GM12878 (cell line): ENCODE data around the gene LBH. TPM values are rescaled to one million over a fixed set of nuclear protein-coding genes. Genes with fewer than 3 reads are reported as not detected.

ENCODE experiments used
- ATAC-seq: fragments of 200-7000 bp; cut with Tn5 transposase; 3 replicates; pipeline ENCODE4 v1.9.1; 2020; ENCODE audit warnings: mild to moderate bottlenecking, moderate library complexity
- BruUV-seq: library from RNA; stranded (reverse); fragments of 400-500 nt; replicated peaks from 2 replicates; lab custom pipeline; 2021; lab: Mats Ljungman, UMichigan
- CTCF ChIA-PET: fragments of 300-600 bp; sonication (Branson Sonifier 250); formaldehyde crosslinking; extraction: SDS; loops from one replicate; lab custom pipeline; 2021; ENCODE audit warnings: inconsistent platforms; lab: Yijun Ruan, JAX
- POLR2A ChIA-PET: fragments of 350-600 bp; formaldehyde crosslinking; extraction: SDS; loops from one replicate; lab custom pipeline; 2021; ENCODE audit warnings: inconsistent platforms; lab: Charles Lee
- RAD21 ChIA-PET: fragments of 300-600 bp; sonication (Branson Sonifier 250); formaldehyde crosslinking; loops from one replicate; lab custom pipeline; 2023; ENCODE audit warnings: antibody characterized with exemption; ENCODE audit not compliant: unreplicated experiment; lab: Charles Lee
- SMC1A ChIA-PET: fragments of 300-600 bp; sonication (Branson Sonifier 250); formaldehyde crosslinking; loops from one replicate; lab custom pipeline; 2023; ENCODE audit not compliant: unreplicated experiment, uncharacterized antibody; lab: Charles Lee
- DNase-seq: peaks from one replicate; pipeline ENCODE4 v3.0.0-alpha.2; 2011; ENCODE audit warnings: low read depth, low spot score
- FAIRE-seq: peaks from 3 replicates; lab custom pipeline; 2011; peaks lifted over from hg19 to GRCh38; lab: Jason Lieb, UNC
- H2AFZ ChIP-seq: 2 replicates; pipeline ENCODE4 v1.6.0; 2011; ENCODE audit warnings: low read depth, low read length, control low read depth; ENCODE audit not compliant: control insufficient read depth
- H3K27ac ChIP-seq: 2 replicates; pipeline ENCODE4 v1.5.1; 2011; ENCODE audit warnings: control low read depth; ENCODE audit not compliant: control insufficient read depth, insufficient read depth
- H3K27me3 ChIP-seq, 2 experiments: replicated peaks in 1 of 2; 2 replicates each; pipeline versions ENCODE4 v1.6.0 to v1.6.1; 2011; ENCODE audit warnings: low read length in 1 of 2; ENCODE audit not compliant: control insufficient read depth in 2 of 2, insufficient read depth in 2 of 2
- H3K36me3 ChIP-seq, 2 experiments: 2 replicates each; pipeline ENCODE4 v1.5.1; 2011; ENCODE audit warnings: low read length in 1 of 2; ENCODE audit not compliant: control insufficient read depth in 2 of 2, insufficient read depth in 2 of 2
- H3K4me1 ChIP-seq: 2 replicates; pipeline ENCODE4 v1.6.1; 2011; ENCODE audit warnings: mild to moderate bottlenecking, low read length, moderate library complexity, mixed read lengths; ENCODE audit not compliant: control insufficient read depth, insufficient read depth
- H3K4me2 ChIP-seq: 2 replicates; pipeline ENCODE4 v1.6.0; 2011; ENCODE audit warnings: control low read depth; ENCODE audit not compliant: control insufficient read depth, insufficient read depth
- H3K4me3 ChIP-seq: fragments of 200-600 bp; sonication (generic); 2 replicates; pipeline ENCODE4 v1.5.1; 2016
- H3K79me2 ChIP-seq: 2 replicates; pipeline ENCODE4 v1.6.0; 2011; ENCODE audit warnings: low read length; ENCODE audit not compliant: control insufficient read depth, insufficient read depth
- H3K9ac ChIP-seq: 2 replicates; pipeline ENCODE4 v1.8.0; 2011; ENCODE audit warnings: low read length, control low read depth, mixed read lengths; ENCODE audit not compliant: control insufficient read depth, insufficient read depth
- H3K9me3 ChIP-seq: replicated peaks from 3 replicates; pipeline ENCODE4 v1.5.1; 2011; ENCODE audit warnings: mild to moderate bottlenecking, low read length; ENCODE audit not compliant: control insufficient read depth, insufficient read depth
- H4K20me1 ChIP-seq: 2 replicates; pipeline ENCODE4 v1.6.0; 2011; ENCODE audit not compliant: control insufficient read depth, insufficient read depth
- BCLAF1 ChIP-seq: fragments of 450-650 bp; IDR thresholded peaks from 2 replicates; pipeline ENCODE4 v1.6.1; 2017; ENCODE audit warnings: antibody characterized with exemption, mild to moderate bottlenecking, moderate library complexity
- JUND ChIP-seq: IDR thresholded peaks from 2 replicates; pipeline ENCODE4 v1.6.1; 2012; ENCODE audit warnings: low read depth, mild to moderate bottlenecking, low read length, improper control_type of control experiment, moderate library complexity
- KDM1A ChIP-seq: fragments of 200-600 bp; sonication (generic); IDR thresholded peaks from 2 replicates; pipeline ENCODE4 v1.6.1; 2016; ENCODE audit warnings: borderline replicate concordance
- MTA2 ChIP-seq: fragments of 450-650 bp; IDR thresholded peaks from 2 replicates; pipeline ENCODE4 v1.6.1; 2016; ENCODE audit warnings: low read depth, mild to moderate bottlenecking, moderate library complexity
- NFYA ChIP-seq: IDR thresholded peaks from 2 replicates; pipeline ENCODE4 v1.6.1; 2011; ENCODE audit warnings: low read depth, mild to moderate bottlenecking, low read length, improper control_type of control experiment, borderline replicate concordance
- PML ChIP-seq: IDR thresholded peaks from 2 replicates; pipeline ENCODE4 v1.6.1; 2012; ENCODE audit warnings: low read length, inconsistent platforms
- SKIL ChIP-seq: fragments of 450-650 bp; IDR thresholded peaks from 2 replicates; pipeline ENCODE4 v1.6.1; 2017; ENCODE audit warnings: mild to moderate bottlenecking, low read depth, inconsistent platforms; ENCODE audit not compliant: poor library complexity, severe bottlenecking
- ZBTB33 ChIP-seq: fragments of 450-650 bp; IDR thresholded peaks from 2 replicates; pipeline ENCODE4 v1.6.1; 2017; ENCODE audit warnings: mild to moderate bottlenecking
- ZNF274 ChIP-seq: IDR thresholded peaks from one replicate; pipeline ENCODE4 v1.8.0; 2011; ENCODE audit not compliant: insufficient read length, insufficient read depth
- WGBS: methylation state at CpG from one replicate; pipeline ENCODE4 v1.1.6; 2016; ENCODE audit warnings: low lambda C conversion rate; ENCODE audit not compliant: insufficient replicate concordance, insufficient coverage; ENCODE audit errors: missing lambda C conversion rate; 5-methylcytosine and 5-hydroxymethylcytosine counted together
- in situ Hi-C: fragments of 300-500 bp; cut with MboI; formaldehyde crosslinking; loops from 9 replicates; pipeline ENCODE4 v1.14.3; 2018; ENCODE audit warnings: mixed read lengths
- intact Hi-C: fragments of 100-400 bp; cut with micrococcal nuclease; formaldehyde crosslinking; loops from one replicate; pipeline ENCODE4 v1.14.2; 2022; ENCODE audit not compliant: unreplicated experiment
- polyA plus RNA-seq, 11 experiments: library from polyadenylated mRNA; depleted of rRNA in 4 of 11; unstranded in 6 of 11; stranded (reverse) in 5 of 11; fragments of >200 nt; fragmentation: Nextera tagmentation in 4 of 11; fragmentation: Illumina TruSeq in 1 of 11; extraction: Ambion mirVana in 4 of 11; extraction: Trizol in 1 of 11; gene quantifications; 1 replicate in 1 of 11; 2 replicates in 10 of 11; pipeline versions ENCODE4 v1.2.1 to v1.2.3, GENCODE V29; 2011 to 2016; ENCODE audit warnings: inconsistent platforms in 2 of 11, missing spikeins in 2 of 11, low read depth in 1 of 11
- total RNA-seq, 4 experiments: library from RNA; depleted of rRNA in 3 of 4; stranded (reverse); fragments of >200 nt in 3 of 4; fragmentation: Illumina TruSeq in 1 of 4; extraction: Trizol in 1 of 4; gene quantifications; 2 replicates each; pipeline versions ENCODE4 v1.2.1 to v1.2.3, GENCODE V29; 2013 to 2021

Gene LBH
- total and polyA plus RNA-seq, 10 of the 15 experiments (the other 5 are each of a cell fraction or from before 2014, with no cell fraction given): 9.3 to 133 (median 34.1) TPM

GRCh38 chr2:30266705-30267104 lies 35.4 kb downstream of the LBH start:
- H2AFZ ChIP-seq: no peak overlapping the region
- FAIRE-seq: no peak
- no peaks in the 10 kb centered on the region for H3K36me3 ChIP-seq
- no peak for DNase-seq
- no peak overlapping the region for H3K27ac ChIP-seq
- no peak overlapping the region for H3K4me3 ChIP-seq
- BruUV-seq: no TSS peak
- RAD21 ChIA-PET: interaction anchor here (1.2 to 2.1 kb wide), 9 partner anchors 10 to 438 kb away, joined by 3 to 9 read pairs (median 4); no protein-coding TSS in a partner anchor
- WGBS: 73% methylated on average over 5 of the region's 5 CpGs
- SMC1A ChIA-PET: interaction anchor here (1.2 to 5.9 kb wide), 8 partner anchors 10 to 68 kb away, joined by 3 to 24 read pairs (median 5); no protein-coding TSS in a partner anchor
- H3K4me1 ChIP-seq: peaks cover 6% of the 10 kb centered on the region
- no peaks in the 10 kb centered on the region for H4K20me1 ChIP-seq
- H3K79me2 ChIP-seq: no peaks in the 10 kb centered on the region
- POLR2A ChIA-PET: interaction anchor here (0.9 to 1.5 kb wide), 4 partner anchors 9 to 24 kb away, joined by 3 to 5 read pairs (median 3); no protein-coding TSS in a partner anchor
- TF ChIP-seq ZBTB33: no peak
- TF ChIP-seq JUND: no peak
- no peak for TF ChIP-seq SKIL
- no peak for TF ChIP-seq PML
- no peak for TF ChIP-seq ZNF274
- TF ChIP-seq MTA2: no peak
- TF ChIP-seq KDM1A: no peak
- no peak for TF ChIP-seq NFYA
- no peak for TF ChIP-seq BCLAF1
- ATAC-seq: no peak; the same call in 2 of the 3 replicates
- H3K27me3 ChIP-seq: no peaks in the 10 kb centered on the region
- intact Hi-C loops: no loop called here
- no peak overlapping the region for H3K4me2 ChIP-seq
- in situ Hi-C loops: no loop called here
- H3K9ac ChIP-seq: no peak overlapping the region
- CTCF ChIA-PET: interaction anchor here (0.7 to 2.7 kb wide), 9 partner anchors 14 to 101 kb away, joined by 3 to 11 read pairs (median 3); no protein-coding TSS in a partner anchor
- peaks cover 11% of the 10 kb centered on the region; the same call in 2 of the 3 replicates for H3K9me3 ChIP-seq
